ENCODE measurements around the gene SMPDL3A.
"Not testable (repeated sequence)": the region's sequence is repeated elsewhere in the genome, so short reads cannot be mapped to it uniquely, and the experiment has no call there.

SMPDL3A gene

GRCh38 chr6:122789182-122790027 lies at the start of gene SMPDL3A:
Gene SMPDL3A (plus strand): TSS chr6:122789258. CDS start chr6:122789347, 89 bp downstream.
- peak; percentile 18 for DNase-seq

GRCh38 chr6:122740091-122740490 lies 49.0 kb upstream of the SMPDL3A start:
- DNase-seq: no peak

GRCh38 chr6:122740936-122741335 lies 48.1 kb upstream of the SMPDL3A start:
- no peak for DNase-seq

GRCh38 chr6:122744247-122744646 lies 44.8 kb upstream of the SMPDL3A start:
- not testable (repeated sequence) for DNase-seq

GRCh38 chr6:122744856-122745255 lies 44.2 kb upstream of the SMPDL3A start:
- not testable (repeated sequence) for DNase-seq

GRCh38 chr6:122746688-122747087 lies 42.4 kb upstream of the SMPDL3A start:
- DNase-seq: no peak

- DNase-seq: no peak
Observed at GRCh38 chr6:122747573-122747972, 41.5 kb upstream of the SMPDL3A start.

- not testable (repeated sequence) for DNase-seq
Observed at GRCh38 chr6:122748945-122749344, 40.1 kb upstream of the SMPDL3A start.

GRCh38 chr6:122749451-122750050 lies 39.5 kb upstream of the SMPDL3A start:
- DNase-seq: no peak

GRCh38 chr6:122751326-122751725 lies 37.7 kb upstream of the SMPDL3A start:
- DNase-seq: no peak

- DNase-seq: no peak
Observed at GRCh38 chr6:122752459-122752858, 36.6 kb upstream of the SMPDL3A start.

GRCh38 chr6:122753000-122753687 lies 35.9 kb upstream of the SMPDL3A start:
- no peak for DNase-seq

- no peak for DNase-seq
Observed at GRCh38 chr6:122753688-122754056, 35.4 kb upstream of the SMPDL3A start.

GRCh38 chr6:122754191-122754731 lies 34.8 kb upstream of the SMPDL3A start:
- DNase-seq: no peak

- DNase-seq: no peak
Observed at GRCh38 chr6:122755901-122756300, 33.2 kb upstream of the SMPDL3A start.

- DNase-seq: no peak
Observed at GRCh38 chr6:122758927-122759334, 30.1 kb upstream of the SMPDL3A start.

- DNase-seq: no peak
Observed at GRCh38 chr6:122760330-122760729, 28.7 kb upstream of the SMPDL3A start.

- DNase-seq: no peak
Observed at GRCh38 chr6:122766256-122766655, 22.8 kb upstream of the SMPDL3A start.

GRCh38 chr6:122770835-122771601 lies 18.0 kb upstream of the SMPDL3A start:
- peak; percentile 13 for DNase-seq

GRCh38 chr6:122772724-122773415 lies 16.2 kb upstream of the SMPDL3A start:
- DNase-seq: no peak

GRCh38 chr6:122775975-122776374 lies 13.1 kb upstream of the SMPDL3A start:
- no peak for DNase-seq

- DNase-seq: no peak
Observed at GRCh38 chr6:122778302-122778701, 10.8 kb upstream of the SMPDL3A start.

Measured in NCI-H1694 (cell line).